T-helper 2 cell treated with Interferon-gamma antibody and Interleukin-4, amounts not matched to agents 5 μg/mL and 100 μg/mL, for 36 hours (primary cell): ENCODE data around the gene AHCY.
"Not testable (repeated sequence)": the region's sequence is repeated elsewhere in the genome, so short reads cannot be mapped to it uniquely, and the experiment has no call there.

Source experiments
- DNase-seq: peaks from one replicate; pipeline ENCODE4 v3.0.0; 2021; ENCODE audit warnings: low spot score
- H3K27ac Mint-ChIP-seq: one replicate; pipeline ENCODE4 v1.8.0; 2021; ENCODE audit warnings: mild to moderate bottlenecking, mixed read lengths
- H3K27me3 Mint-ChIP-seq: one replicate; pipeline ENCODE4 v1.8.0; 2021; ENCODE audit warnings: low read depth, mixed read lengths
- H3K36me3 Mint-ChIP-seq: one replicate; pipeline ENCODE4 v1.8.0; 2021; ENCODE audit warnings: low read depth, mixed read lengths
- H3K4me1 Mint-ChIP-seq: one replicate; pipeline ENCODE4 v1.8.0; 2021; ENCODE audit warnings: low read depth, mixed read lengths
- H3K4me3 Mint-ChIP-seq: one replicate; pipeline ENCODE4 v1.8.0; 2022; ENCODE audit warnings: mild to moderate bottlenecking, moderate library complexity, mixed read lengths
- H3K9me3 Mint-ChIP-seq: one replicate; pipeline ENCODE4 v1.8.0; 2021; ENCODE audit warnings: mixed read lengths

Gene AHCY

GRCh38 chr20:34333786-34334185 is 30.6 kb upstream of the AHCY start:
- Mint-ChIP-seq H3K4me3 (no peak overlapping the region), H3K27ac (no peak overlapping the region), H3K27me3 (no peaks in the 10 kb centered on the region), H3K9me3 (no peaks in the 10 kb centered on the region), H3K4me1 (no peaks in the 10 kb centered on the region), H3K36me3 (no peaks in the 10 kb centered on the region)
- DNase-seq, result no peak

DNA sequence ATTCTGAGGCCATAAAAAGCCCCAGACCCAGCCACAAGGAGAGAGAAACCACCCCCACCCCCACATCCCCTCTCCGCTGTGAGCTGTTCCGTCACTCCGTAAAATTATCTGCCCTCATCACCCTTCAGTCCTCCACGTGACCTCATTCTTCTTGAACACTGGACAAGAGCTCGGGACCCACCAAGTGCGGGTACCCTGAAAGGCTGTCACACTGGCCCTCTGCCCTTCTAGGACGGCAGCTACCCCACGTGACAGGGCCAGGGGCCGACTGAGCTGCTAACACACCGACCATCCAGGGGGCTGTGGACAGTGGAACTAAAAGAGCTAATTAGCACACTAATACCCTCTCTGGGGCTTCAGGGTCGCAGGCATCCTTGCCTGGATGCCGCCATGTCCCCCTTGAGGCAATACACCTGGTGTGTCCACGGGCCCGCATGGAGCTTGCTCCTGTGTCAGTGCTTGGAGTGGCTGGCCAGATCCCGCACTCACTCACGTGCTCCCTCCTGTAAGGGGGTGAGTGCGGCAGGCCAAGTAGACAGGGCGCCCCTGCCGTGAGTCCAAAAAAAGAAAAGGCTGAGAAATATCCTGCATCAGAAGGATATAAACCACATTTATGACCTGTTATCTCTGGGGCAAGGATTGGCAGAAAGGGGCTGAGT is 29.2 kb upstream of the AHCY start:
- Mint-ChIP-seq H3K9me3 (no peaks in the 10 kb centered on the region), H3K27me3 (no peaks in the 10 kb centered on the region), H3K4me3 (no peak overlapping the region), H3K36me3 (no peaks in the 10 kb centered on the region), H3K4me1 (peaks cover 2% of the 10 kb centered on the region), H3K27ac (no peak overlapping the region)
- DNase-seq, result no peak

- H3K9me3 Mint-ChIP-seq, result no peaks in the 10 kb centered on the region
- H3K36me3 Mint-ChIP-seq, result no peaks in the 10 kb centered on the region
- H3K4me3 Mint-ChIP-seq, result no peak overlapping the region
- peaks cover 2% of the 10 kb centered on the region for H3K4me1 Mint-ChIP-seq
- no peaks in the 10 kb centered on the region for H3K27me3 Mint-ChIP-seq
- no peak for DNase-seq
- no peak overlapping the region for H3K27ac Mint-ChIP-seq
Observed at GRCh38 chr20:34331838-34332237, 28.7 kb upstream of the AHCY start.

DNA sequence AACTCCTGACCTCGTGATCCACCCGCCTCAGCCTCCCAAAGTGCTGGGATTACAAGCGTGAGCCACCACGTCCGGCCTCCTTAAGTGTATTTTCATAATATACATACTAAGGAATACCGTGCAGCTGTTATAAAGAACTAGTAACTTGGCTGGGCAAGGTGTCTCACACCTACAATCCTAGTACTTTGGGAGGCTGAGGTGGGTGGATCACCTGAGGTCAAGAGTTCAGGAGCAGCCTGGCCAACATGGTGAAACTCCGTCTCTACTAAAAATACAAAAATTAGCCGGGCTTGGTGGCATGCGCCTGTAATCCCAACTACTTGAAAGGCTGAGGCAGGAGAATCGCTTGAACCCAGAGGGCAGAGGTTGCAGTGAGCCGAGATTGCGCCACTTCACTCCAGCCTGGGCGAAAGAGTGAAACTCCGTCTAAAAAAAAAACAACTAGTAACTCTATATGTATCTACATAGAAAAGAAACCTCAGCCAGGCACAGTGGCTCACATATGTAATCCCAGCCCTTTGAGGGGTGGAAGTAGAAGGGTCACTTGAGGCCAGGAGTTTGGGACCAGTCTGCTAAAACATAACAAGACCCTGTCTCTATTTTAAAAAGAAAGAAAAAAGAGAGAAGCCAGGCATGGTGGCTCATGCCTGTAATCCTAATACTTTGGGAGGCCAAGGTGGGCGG is 27.8 kb upstream of the AHCY start:
- H3K36me3 Mint-ChIP-seq, DNase-seq, H3K9me3 Mint-ChIP-seq, H3K27ac Mint-ChIP-seq, H3K4me3 Mint-ChIP-seq, H3K27me3 Mint-ChIP-seq, H3K4me1 Mint-ChIP-seq: not testable (repeated sequence)

DNA sequence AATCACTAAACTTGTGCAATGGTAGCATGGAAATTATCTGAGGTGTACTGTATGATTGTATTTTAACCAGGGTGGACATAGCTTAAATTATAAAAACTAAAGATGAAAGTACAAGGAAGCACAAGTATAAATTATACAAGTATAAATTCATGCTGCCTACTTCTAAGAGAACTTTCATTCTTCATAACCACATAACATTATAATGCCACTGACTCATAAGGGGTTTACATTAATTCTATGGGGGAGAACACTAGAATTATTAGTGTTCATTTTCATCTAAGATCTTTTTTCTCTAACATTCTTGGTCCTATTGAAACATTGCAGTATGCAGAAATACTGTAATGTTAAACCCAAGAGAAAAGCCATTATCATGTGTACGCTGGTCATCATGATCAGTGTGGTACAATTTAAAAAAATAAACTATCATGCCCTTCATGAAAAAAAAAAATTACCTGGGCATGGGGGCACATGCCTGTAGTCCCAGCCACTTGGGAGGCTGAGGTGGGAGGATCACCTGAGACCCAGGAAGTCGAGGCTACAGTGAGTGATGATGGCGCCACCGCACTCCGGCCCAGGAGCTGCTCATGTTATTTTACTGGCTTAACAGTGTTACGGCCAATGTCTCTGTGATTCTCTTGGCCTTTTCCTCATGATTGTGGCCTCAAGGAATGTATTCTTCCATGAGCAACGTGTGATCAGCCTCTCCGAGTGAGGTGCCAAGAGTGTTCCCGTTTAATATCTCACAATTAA is 25.9 kb upstream of the AHCY start:
- no peak overlapping the region for H3K4me3 Mint-ChIP-seq
- H3K36me3 Mint-ChIP-seq, result no peaks in the 10 kb centered on the region
- peaks cover 4% of the 10 kb centered on the region for H3K27me3 Mint-ChIP-seq
- H3K4me1 Mint-ChIP-seq, result peaks cover 2% of the 10 kb centered on the region
- no peak for DNase-seq
- no peak overlapping the region for H3K27ac Mint-ChIP-seq
- no peaks in the 10 kb centered on the region for H3K9me3 Mint-ChIP-seq

DNA sequence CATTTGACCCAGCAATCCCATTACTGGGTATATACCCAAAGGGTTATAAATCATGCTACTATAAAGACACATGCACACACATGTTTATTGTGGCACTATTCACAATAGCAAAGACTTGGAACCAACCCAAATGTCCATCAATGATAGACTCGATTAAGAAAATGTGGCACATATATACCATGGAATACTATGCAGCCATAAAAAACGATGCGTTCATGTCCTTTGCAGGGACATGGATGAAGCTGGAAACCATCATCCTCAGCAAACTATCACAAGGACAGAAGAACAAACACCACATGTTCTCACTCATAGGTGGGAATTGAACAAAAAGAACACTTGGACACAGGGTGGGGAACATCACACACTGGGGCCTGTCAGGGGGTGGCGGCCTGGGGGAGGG is 25.1 kb upstream of the AHCY start:
- H3K27me3 Mint-ChIP-seq, H3K9me3 Mint-ChIP-seq: not testable (repeated sequence)

DNA sequence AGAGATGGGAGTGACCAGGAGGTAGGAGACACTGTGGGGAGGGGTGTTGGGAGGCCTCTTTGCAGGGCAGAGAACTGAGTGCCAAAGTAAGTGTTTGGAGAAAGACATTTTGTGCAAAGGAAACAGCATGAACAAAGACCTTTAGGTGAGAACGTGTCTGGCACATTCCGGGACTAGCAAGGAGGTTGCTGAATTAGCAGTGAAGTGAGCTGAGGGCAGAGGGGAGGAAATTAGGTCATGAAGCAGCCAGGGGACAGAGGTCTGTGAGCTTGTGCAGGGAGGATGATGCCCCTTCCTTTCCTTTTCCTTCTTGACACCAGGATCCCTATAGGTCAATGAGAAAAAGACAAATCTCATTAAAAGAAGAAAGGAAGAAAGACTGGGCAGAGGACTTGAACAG is 21.4 kb upstream of the AHCY start:
- DNase-seq, result no peak
- no peaks in the 10 kb centered on the region for H3K36me3 Mint-ChIP-seq
- H3K4me3 Mint-ChIP-seq, result no peak overlapping the region
- H3K9me3 Mint-ChIP-seq, result no peaks in the 10 kb centered on the region
- peaks cover 11% of the 10 kb centered on the region for H3K27me3 Mint-ChIP-seq
- H3K27ac Mint-ChIP-seq, result no peak overlapping the region
- peaks cover 2% of the 10 kb centered on the region for H3K4me1 Mint-ChIP-seq

More for the DNA sequence above, 25.1 kb upstream of the AHCY start:
- not testable (repeated sequence) for DNase-seq, H3K4me1 Mint-ChIP-seq, H3K27ac Mint-ChIP-seq, H3K4me3 Mint-ChIP-seq, H3K36me3 Mint-ChIP-seq

DNA sequence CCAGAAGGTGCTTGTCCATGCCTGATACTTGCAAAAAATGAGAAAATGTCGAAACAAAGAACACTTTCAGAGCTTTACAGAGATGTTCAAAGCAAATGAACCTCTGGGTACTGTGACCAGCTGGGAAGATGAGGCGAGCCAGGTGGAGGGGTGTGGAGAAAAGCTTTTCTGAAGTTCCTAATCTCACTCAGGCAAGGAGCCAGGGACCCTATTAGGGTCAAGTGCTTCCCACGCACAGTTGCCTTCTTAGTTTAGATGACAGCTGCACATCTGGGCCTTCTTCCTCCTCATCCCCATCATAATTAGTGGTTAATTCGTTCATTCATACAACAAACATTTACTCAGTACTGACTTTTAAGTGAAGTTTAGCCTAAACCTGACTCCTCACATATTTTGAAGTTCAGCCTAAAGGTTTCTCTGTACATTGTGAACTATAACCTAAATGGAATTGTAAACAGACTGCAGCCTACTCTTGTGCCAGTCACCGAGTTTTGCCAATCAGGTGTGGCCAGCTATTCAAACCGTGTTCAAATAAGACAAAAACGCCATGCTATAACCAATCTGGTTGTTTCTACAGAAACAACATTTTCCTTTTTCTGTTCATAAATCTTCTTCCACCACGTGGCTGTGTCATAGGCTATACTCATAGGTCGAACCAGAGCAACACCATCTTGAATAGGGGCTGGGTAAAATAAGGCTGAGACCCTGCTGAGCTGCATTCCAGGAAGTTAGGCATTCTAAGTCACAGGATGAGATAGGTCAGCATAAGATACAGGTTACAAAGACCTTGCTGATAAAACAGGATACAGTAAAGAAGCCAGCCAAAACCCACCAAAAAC is 19.3 kb upstream of the AHCY start:
- DNase-seq, result no peak
- Mint-ChIP-seq H3K9me3 (no peaks in the 10 kb centered on the region), H3K27ac (no peak overlapping the region), H3K27me3 (peaks cover 17% of the 10 kb centered on the region), H3K4me1 (no peaks in the 10 kb centered on the region), H3K36me3 (no peaks in the 10 kb centered on the region), H3K4me3 (no peak overlapping the region)

GRCh38 chr20:34320861-34321260 is 17.7 kb upstream of the AHCY start:
- Mint-ChIP-seq H3K9me3 (no peaks in the 10 kb centered on the region), H3K27me3 (peaks cover 17% of the 10 kb centered on the region), H3K27ac (no peak overlapping the region), H3K4me3 (no peak overlapping the region), H3K4me1 (no peaks in the 10 kb centered on the region), H3K36me3 (no peaks in the 10 kb centered on the region)
- no peak for DNase-seq

DNA sequence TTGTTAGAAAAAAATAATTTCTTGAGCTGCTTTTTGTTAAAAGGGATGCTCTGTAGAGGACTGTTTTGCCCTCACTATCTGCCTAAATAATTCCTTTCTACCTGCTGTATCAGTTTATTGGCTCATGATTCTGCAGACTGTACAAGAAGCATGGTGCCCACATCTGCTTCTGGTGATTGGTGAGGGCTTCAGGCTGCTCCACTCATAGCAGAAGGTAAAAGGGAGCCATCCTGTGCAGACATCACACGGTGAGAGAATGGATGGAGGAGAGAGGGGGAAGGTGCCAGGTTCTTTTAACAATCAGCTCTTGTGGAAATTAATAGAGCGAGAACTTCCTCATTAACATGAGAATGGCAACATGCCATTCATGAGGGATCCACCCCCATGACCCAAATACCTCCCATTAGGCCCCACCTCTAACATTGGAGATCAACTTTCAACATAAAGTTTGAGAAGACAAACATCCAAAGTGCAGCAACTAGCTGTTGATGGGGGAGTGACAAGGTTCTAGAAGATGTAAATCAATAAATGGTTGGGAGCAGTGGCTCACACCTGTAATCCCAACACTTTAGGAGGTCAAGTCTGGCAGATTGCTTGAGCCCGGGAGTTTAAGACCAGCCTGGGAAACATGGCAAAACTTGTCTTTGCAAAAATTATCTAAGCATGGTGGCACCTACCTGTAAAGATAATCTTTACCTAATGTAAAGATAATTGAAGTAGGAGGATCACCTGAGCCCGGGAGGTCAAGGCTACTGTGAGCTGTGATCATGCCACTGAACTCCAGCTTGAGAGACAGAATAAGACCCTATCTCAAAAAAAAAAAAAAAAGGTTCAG is 15.7 kb upstream of the AHCY start:
- peaks cover 13% of the 10 kb centered on the region for H3K27me3 Mint-ChIP-seq
- no peaks in the 10 kb centered on the region for H3K36me3 Mint-ChIP-seq
- H3K27ac Mint-ChIP-seq, result no peak overlapping the region
- H3K4me1 Mint-ChIP-seq, result peaks cover 1% of the 10 kb centered on the region
- no peak overlapping the region for H3K4me3 Mint-ChIP-seq
- H3K9me3 Mint-ChIP-seq, result no peaks in the 10 kb centered on the region
- no peak for DNase-seq

DNA sequence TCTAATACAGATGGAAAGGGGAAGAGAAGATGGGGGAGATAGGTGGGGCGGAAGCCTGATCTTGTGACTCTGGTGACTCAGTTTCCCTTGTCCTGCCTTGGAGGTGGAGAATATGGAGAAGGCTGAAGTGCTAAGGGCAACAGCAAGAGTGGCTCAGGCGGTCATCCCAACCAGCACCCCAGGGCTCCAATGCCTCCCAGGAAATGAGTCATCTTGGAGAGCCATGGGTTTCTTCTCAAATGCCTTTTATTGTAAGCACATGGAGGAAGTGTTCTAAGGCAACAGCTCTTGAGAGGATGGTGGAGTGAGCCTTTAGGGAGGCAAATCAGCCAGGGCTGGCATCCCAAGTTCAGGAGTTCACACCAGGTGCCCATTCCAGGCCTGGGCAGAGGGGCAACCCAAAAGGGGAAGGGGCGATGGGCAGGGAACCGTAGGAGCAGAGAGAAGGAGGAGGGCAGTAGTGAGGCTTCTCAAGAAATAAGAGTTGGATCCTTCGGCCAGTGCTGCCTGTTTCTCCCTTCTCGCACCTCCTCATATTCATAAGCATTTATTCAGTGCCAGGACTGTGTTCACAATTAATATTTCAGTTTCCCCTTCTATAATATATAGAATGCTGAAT is 13.2 kb upstream of the AHCY start:
- Mint-ChIP-seq H3K27ac (no peak overlapping the region), H3K36me3 (no peaks in the 10 kb centered on the region), H3K4me1 (peaks cover 7% of the 10 kb centered on the region), H3K9me3 (no peaks in the 10 kb centered on the region), H3K27me3 (peaks cover 26% of the 10 kb centered on the region), H3K4me3 (no peak overlapping the region)
- DNase-seq, result no peak

- H3K36me3 Mint-ChIP-seq, result no peaks in the 10 kb centered on the region
- no peak for DNase-seq
- H3K27me3 Mint-ChIP-seq, result peaks cover 31% of the 10 kb centered on the region
- H3K4me1 Mint-ChIP-seq, result peaks cover 7% of the 10 kb centered on the region
- H3K4me3 Mint-ChIP-seq, result no peak overlapping the region
- H3K27ac Mint-ChIP-seq, result no peak overlapping the region
- H3K9me3 Mint-ChIP-seq, result no peaks in the 10 kb centered on the region
Observed at GRCh38 chr20:34315236-34315635, 12.1 kb upstream of the AHCY start.
